Progenitor cell of endocrine pancreas (in vitro differentiated cells): ENCODE results near the gene HNRNPD. TPM values are rescaled to one million over a fixed set of nuclear protein-coding genes. Genes with fewer than 3 reads are reported as not detected.
"Not testable (repeated sequence)": the region's sequence is repeated elsewhere in the genome, so short reads cannot be mapped to it uniquely, and the experiment has no call there.

Source experiments
- DNase-seq: peaks from one replicate; pipeline ENCODE4 v3.0.0; 2021; ENCODE audit warnings: low spot score; ENCODE audit not compliant: unreplicated experiment
- H3K27ac Mint-ChIP-seq: 2 replicates; pipeline ENCODE4 v1.8.0; 2021; ENCODE audit warnings: mild to moderate bottlenecking, moderate library complexity, mixed read lengths
- H3K27me3 Mint-ChIP-seq: 2 replicates; pipeline ENCODE4 v1.8.0; 2021; ENCODE audit warnings: mixed read lengths
- H3K36me3 Mint-ChIP-seq: 2 replicates; pipeline ENCODE4 v1.8.0; 2022; ENCODE audit warnings: mixed read lengths; ENCODE audit not compliant: insufficient read depth
- H3K4me1 Mint-ChIP-seq: 2 replicates; pipeline ENCODE4 v1.8.0; 2021; ENCODE audit warnings: low read depth, mixed read lengths
- H3K4me3 Mint-ChIP-seq: 2 replicates; pipeline ENCODE4 v1.8.0; 2021; ENCODE audit warnings: low read depth, mild to moderate bottlenecking, moderate library complexity, mixed read lengths
- H3K9me3 Mint-ChIP-seq: 2 replicates; pipeline ENCODE4 v1.8.0; 2021; ENCODE audit warnings: low read depth, mixed read lengths
- CTCF ChIP-seq: fragments of 200-600 bp; sonication (generic); IDR thresholded peaks from one replicate; pipeline ENCODE4 v1.5.0; 2021; ENCODE audit warnings: antibody characterized with exemption, mild to moderate bottlenecking; ENCODE audit not compliant: unreplicated experiment
- total RNA-seq: library from RNA; stranded (reverse); gene quantifications from 2 replicates; pipeline ENCODE4 v1.2.1, GENCODE V29; 2021

Gene HNRNPD
- total RNA-seq, 1 donor from 2014 or later: 400 TPM

GRCh38 chr4:82372517-82373485 lies 990 bp downstream of the HNRNPD start:
- Mint-ChIP-seq H3K4me1 (peaks cover 34% of the 10 kb centered on the region), H3K27me3 (no peaks in the 10 kb centered on the region), H3K9me3 (no peaks in the 10 kb centered on the region), H3K4me3 (peak overlapping the region; percentile 98), H3K36me3 (peaks cover 14% of the 10 kb centered on the region), H3K27ac (peak overlapping the region; percentile 100)
- TF ChIP-seq CTCF: no peak
- DNase-seq: peak; percentile 40

- no peaks in the 10 kb centered on the region for H3K9me3 Mint-ChIP-seq
- peak overlapping the region; percentile 100 for H3K27ac Mint-ChIP-seq
- H3K36me3 Mint-ChIP-seq: peaks cover 16% of the 10 kb centered on the region
- peaks cover 40% of the 10 kb centered on the region for H3K4me1 Mint-ChIP-seq
- peak overlapping the region; percentile 98 for H3K4me3 Mint-ChIP-seq
- no peak for DNase-seq
- no peaks in the 10 kb centered on the region for H3K27me3 Mint-ChIP-seq
- no peak for TF ChIP-seq CTCF
Observed at GRCh38 chr4:82371497-82371896, 2.3 kb downstream of the HNRNPD start.

DNA sequence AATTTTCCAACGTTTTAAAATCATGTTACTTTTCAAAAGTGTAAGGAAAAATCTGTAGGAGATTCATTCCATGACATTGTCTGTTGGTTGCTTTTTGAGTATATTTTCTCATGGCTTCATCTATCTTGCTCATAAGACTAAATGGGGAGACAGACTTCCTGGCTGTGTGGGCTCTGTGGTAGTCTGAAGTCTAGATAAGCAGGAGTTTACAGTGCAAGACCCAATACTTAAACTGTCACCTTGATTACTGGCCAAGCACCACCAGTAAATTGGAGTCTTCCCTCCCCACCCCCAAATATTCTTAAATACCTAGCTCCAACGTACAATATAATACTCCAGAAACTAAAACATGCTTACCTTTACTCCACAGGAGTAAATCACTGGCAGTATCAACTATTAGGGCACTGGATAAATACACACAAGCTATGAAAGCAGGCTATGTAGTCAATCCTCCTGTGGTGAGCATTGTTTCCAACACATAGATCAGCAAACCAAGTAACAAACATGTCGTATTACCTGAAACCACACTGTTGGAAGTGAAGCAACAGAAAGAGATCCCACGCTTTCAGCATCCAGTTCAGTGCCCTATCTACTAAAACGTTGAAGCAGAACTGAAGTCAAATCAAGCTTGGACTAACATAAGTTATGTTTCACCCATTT lies 6.2 kb downstream of the HNRNPD start:
- no peak for TF ChIP-seq CTCF
- no peaks in the 10 kb centered on the region for H3K27me3 Mint-ChIP-seq
- H3K27ac Mint-ChIP-seq: no peak overlapping the region
- no peak for DNase-seq
- H3K9me3 Mint-ChIP-seq: no peaks in the 10 kb centered on the region
- peaks cover 47% of the 10 kb centered on the region for H3K4me1 Mint-ChIP-seq
- peaks cover 17% of the 10 kb centered on the region for H3K36me3 Mint-ChIP-seq
- H3K4me3 Mint-ChIP-seq: no peak overlapping the region

DNA sequence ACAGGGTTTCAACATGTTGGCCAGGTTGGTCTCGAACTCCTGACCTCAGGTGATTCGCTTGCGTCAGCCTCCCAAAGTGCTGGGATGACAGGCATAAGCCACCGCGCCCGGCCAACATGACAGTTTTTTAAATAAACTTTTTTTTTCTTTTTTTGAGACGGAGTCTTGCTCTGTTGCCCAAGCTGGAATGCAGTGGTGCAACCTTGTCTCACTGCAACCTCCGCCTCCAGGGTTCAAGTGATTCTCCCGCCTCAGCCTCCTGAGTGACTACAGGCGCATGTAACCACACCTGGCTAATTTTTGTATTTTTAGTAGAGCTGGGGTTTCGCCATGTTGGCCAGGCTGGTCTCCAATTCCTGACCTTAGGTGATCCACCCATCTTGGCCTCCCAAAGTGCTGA lies 7.4 kb downstream of the HNRNPD start:
- not testable (repeated sequence) for H3K4me3 Mint-ChIP-seq, H3K27me3 Mint-ChIP-seq, DNase-seq, H3K27ac Mint-ChIP-seq, H3K9me3 Mint-ChIP-seq
- Mint-ChIP-seq H3K4me1 (peaks cover 45% of the 10 kb centered on the region), H3K36me3 (peaks cover 15% of the 10 kb centered on the region)

DNA sequence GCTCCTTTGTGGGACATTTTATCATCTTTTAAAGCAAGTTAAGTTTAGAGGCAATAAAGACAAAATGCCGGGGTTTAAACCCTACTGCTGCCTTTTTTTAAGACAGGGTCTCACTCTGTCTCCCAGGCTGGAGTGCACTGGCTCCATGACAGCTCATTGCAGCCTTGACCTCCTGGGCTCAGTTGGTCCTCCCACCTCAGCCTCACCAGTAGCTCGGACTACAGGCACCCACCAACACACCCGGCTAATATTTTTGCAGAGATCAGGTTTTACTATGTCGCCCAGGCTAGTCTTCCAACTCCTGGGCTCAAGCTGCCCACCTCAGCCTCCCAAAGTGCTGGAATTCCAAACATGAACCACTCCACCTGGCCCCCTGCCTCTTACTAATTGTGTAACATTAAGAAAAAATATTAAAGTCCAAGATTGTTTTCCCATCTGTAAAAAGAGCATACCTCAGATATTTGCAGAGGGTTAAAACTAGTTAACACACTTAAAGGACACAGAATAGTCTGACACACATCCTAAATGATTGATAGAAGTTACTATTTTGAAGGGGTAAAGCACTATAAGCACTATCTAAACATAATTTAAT lies 9.8 kb downstream of the HNRNPD start:
- no peak for TF ChIP-seq CTCF
- DNase-seq: no peak
- peaks cover 13% of the 10 kb centered on the region for H3K36me3 Mint-ChIP-seq
- no peak overlapping the region for H3K4me3 Mint-ChIP-seq
- H3K9me3 Mint-ChIP-seq: no peaks in the 10 kb centered on the region
- peaks cover 40% of the 10 kb centered on the region for H3K4me1 Mint-ChIP-seq
- H3K27me3 Mint-ChIP-seq: no peaks in the 10 kb centered on the region
- H3K27ac Mint-ChIP-seq: peak overlapping the region; percentile 86
